ENCODE results near the gene IGHMBP2.
"Not testable (repeated sequence)": the region's sequence is repeated elsewhere in the genome, so short reads cannot be mapped to it uniquely, and the experiment has no call there.

DNA sequence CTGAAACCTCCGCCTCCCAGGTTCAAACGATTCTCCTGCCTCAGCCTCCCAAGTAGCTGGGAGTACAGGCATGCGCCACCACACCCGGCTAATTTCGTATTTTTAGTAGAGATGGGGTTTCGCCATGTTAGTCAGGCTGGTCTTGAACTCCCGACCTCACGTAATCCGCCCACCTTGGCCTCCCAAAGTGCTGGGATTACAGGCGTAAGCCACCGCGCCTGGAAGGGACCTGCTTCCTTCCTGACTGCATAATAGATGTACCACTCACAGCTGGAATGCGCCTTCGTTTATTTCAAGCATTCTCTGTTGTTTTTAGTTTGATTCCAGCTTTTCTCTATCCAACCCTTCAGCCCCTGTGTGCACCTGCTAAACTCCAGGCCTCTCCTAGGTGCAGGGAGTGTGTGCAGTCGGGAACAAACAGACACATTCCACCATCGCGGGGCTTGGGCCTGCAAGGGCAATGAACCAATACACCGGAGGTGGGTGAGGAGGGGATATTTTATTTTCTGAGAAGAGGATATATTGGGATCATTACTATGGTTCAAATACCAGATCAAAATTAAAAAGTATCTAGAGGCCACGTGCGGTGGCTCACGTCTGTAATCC lies 47.2 kb upstream of the IGHMBP2 start:
- not testable (repeated sequence) for TF ChIP-seq EZH2phosphoT487 (conservative IDR thresholded peaks at IDR 0.05; ENCODE audit: low read length)
- TF ChIP-seq, protein P1, sequence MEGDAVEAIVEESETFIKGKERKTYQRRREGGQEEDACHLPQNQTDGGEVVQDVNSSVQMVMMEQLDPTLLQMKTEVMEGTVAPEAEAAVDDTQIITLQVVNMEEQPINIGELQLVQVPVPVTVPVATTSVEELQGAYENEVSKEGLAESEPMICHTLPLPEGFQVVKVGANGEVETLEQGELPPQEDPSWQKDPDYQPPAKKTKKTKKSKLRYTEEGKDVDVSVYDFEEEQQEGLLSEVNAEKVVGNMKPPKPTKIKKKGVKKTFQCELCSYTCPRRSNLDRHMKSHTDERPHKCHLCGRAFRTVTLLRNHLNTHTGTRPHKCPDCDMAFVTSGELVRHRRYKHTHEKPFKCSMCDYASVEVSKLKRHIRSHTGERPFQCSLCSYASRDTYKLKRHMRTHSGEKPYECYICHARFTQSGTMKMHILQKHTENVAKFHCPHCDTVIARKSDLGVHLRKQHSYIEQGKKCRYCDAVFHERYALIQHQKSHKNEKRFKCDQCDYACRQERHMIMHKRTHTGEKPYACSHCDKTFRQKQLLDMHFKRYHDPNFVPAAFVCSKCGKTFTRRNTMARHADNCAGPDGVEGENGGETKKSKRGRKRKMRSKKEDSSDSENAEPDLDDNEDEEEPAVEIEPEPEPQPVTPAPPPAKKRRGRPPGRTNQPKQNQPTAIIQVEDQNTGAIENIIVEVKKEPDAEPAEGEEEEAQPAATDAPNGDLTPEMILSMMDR (IDR thresholded peaks at IDR 0.05; ENCODE audit: insufficient read depth, low read length, poor library complexity, severe bottlenecking): not testable (repeated sequence)

Measured in SU-DHL-6 (cell line).